Esophagus squamous epithelium (tissue), 5 donors: ENCODE measurements around the gene WDR1. TPM values are rescaled to one million over a fixed set of nuclear protein-coding genes. Genes with fewer than 3 reads are reported as not detected.

ENCODE experiments used
- DNase-seq: peaks from one replicate; lab custom pipeline; 2025; lab: John Stamatoyannopoulos, UW
- H3K27ac ChIP-seq, 4 donors: fragments of 200-600 bp; sonication (generic); one replicate each; pipeline ENCODE4 v1.5.1; 2016 to 2019; ENCODE audit warnings: mild to moderate bottlenecking in 1 of 4
- H3K27me3 ChIP-seq, 4 donors: fragments of 200-600 bp; sonication (generic); 1 replicate in 3 of 4; 2 replicates in 1 of 4; pipeline versions ENCODE4 v1.5.1 to v1.6.0; 2017 to 2021; ENCODE audit warnings: antibody characterized with exemption in 1 of 4
- H3K36me3 ChIP-seq, 3 donors: fragments of 200-600 bp; sonication (generic); one replicate each; pipeline ENCODE4 v1.5.1; 2016 to 2019
- H3K4me1 ChIP-seq, 3 donors: fragments of 200-600 bp; sonication (generic); one replicate each; pipeline ENCODE4 v1.5.1; 2017 to 2019
- H3K4me3 ChIP-seq, 4 donors: fragments of 200-600 bp; sonication (generic); 1 replicate in 3 of 4; 2 replicates in 1 of 4; pipeline ENCODE4 v1.5.1; 2016 to 2019; ENCODE audit warnings: mild to moderate bottlenecking in 2 of 4, moderate library complexity in 1 of 4
- H3K9me3 ChIP-seq, 3 donors: fragments of 200-600 bp; sonication (generic); one replicate each; pipeline ENCODE4 v1.5.1; 2016 to 2019
- POLR2A ChIP-seq, 4 donors: fragments of 450-650 bp; IDR thresholded peaks; one replicate each; pipeline ENCODE4 v1.6.1; 2017; ENCODE audit warnings: antibody characterized with exemption in 4 of 4, mild to moderate bottlenecking in 4 of 4, moderate library complexity in 3 of 4
- WGBS, 2 donors: methylation state at CpG; one replicate each; pipeline ENCODE4 v1.1.5; 2018; 5-methylcytosine and 5-hydroxymethylcytosine counted together
- intact Hi-C: fragments of 100-400 bp; cut with DNase I; formaldehyde crosslinking; loops from one replicate; pipeline ENCODE4 v1.15.0; 2022
- total RNA-seq, 4 donors: library from RNA; depleted of rRNA; stranded (reverse); fragments of >200 nt; gene quantifications; one replicate each; pipeline ENCODE4 v1.1.0, GENCODE V29; 2016
- TF ChIP-seq, protein P1 (sequence below), 6 experiments: fragments of 450-650 bp in 4 of 6; fragments of 200-600 bp in 2 of 6; sonication (generic) in 2 of 6; IDR thresholded peaks; one replicate each; pipeline ENCODE4 v1.5.1; 2016 to 2019; ENCODE audit warnings: antibody characterized with exemption in 6 of 6, mild to moderate bottlenecking in 4 of 6, moderate library complexity in 4 of 6
- donor health status: DM: yes; HTN: yes; CAD: no.

WDR1 gene
- total RNA-seq, 4 donors from 2014 or later, result 131 to 203 (median 171) TPM

DNA sequence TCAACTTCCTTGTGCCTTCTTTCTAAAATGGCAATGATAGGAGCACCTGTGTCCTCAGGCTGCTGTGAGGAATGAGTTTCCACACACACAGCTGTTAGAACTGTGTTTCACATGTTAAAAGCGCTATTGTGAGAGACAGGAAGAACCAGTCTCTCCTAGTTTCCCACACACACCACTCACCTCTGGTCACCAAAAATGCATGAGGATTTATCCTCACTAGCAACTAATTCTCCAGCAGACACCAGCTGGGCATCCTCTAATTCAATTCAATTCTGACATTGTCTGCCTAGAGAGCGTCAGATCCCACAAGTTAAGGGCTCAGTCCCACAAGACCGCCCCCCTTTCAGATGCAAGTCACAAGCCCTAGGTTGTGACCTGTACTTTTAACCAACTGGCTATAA is 66.3 kb downstream of the WDR1 start:
- Histone ChIP-seq H3K4me1 (peaks cover 5 to 51% (median 25%) of the 10 kb centered on the region in 3 donors), H3K9me3 (no peaks in the 10 kb centered on the region), H3K27me3 (no peaks in the 10 kb centered on the region), H3K4me3 (no peak overlapping the region), H3K36me3 (no peaks in the 10 kb centered on the region), H3K27ac (peak overlapping the region in 2 of 4 donors; percentile 23 to 33)
- intact Hi-C loops, result no loop called here
- no peak for DNase-seq
- TF ChIP-seq, protein P1, sequence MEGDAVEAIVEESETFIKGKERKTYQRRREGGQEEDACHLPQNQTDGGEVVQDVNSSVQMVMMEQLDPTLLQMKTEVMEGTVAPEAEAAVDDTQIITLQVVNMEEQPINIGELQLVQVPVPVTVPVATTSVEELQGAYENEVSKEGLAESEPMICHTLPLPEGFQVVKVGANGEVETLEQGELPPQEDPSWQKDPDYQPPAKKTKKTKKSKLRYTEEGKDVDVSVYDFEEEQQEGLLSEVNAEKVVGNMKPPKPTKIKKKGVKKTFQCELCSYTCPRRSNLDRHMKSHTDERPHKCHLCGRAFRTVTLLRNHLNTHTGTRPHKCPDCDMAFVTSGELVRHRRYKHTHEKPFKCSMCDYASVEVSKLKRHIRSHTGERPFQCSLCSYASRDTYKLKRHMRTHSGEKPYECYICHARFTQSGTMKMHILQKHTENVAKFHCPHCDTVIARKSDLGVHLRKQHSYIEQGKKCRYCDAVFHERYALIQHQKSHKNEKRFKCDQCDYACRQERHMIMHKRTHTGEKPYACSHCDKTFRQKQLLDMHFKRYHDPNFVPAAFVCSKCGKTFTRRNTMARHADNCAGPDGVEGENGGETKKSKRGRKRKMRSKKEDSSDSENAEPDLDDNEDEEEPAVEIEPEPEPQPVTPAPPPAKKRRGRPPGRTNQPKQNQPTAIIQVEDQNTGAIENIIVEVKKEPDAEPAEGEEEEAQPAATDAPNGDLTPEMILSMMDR (IDR thresholded peaks at IDR 0.05), result no peak
- TF ChIP-seq POLR2A (IDR thresholded peaks at IDR 0.05), result no peak
- 60 to 76% methylated on average over 3 of the region's 3 CpGs for whole genome bisulfite sequencing, 2 donors

DNA sequence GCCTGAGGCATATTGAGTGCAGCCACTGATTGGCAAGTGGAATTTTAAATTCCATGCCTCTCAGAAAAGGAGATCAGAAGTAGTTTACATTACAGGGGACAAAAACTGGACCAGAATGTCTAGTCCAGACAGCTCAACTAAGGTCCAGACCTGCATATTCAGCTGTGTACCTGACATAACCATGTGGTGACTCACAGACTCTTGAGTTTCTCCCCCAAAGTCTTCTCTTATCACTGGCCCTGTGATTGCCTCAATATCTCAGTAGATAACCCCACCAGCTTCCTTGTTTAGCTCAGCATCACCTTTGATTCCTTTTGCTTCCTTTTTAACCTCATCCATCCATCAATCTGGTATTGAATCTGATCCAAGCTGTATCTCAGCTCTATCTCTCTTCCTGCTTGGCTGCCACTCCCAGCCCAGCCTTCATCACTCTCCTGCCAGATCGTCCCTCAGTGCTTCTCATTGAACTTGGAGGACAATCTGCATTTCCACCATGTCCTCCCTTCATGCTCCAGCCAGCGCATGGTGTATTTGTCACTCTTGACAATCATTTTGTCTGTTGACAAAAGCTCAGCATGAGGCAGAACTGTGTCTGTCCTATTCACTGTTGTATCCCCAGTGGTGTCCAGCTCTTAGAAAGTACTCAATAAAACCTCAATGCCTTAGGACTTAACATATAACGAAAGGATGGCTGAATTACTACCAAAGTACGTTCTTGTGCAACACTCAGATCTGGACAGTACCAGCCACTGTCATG is 67.5 kb downstream of the WDR1 start:
- Histone ChIP-seq H3K4me1 (peaks cover 5 to 39% (median 13%) of the 10 kb centered on the region in 3 donors), H3K36me3 (no peaks in the 10 kb centered on the region), H3K4me3 (no peak overlapping the region), H3K9me3 (no peaks in the 10 kb centered on the region), H3K27me3 (no peaks in the 10 kb centered on the region), H3K27ac (no peak overlapping the region)
- intact Hi-C loops, result no loop called here
- 70 to 78% methylated on average over 4 of the region's 4 CpGs for WGBS, 2 donors
- no peak for DNase-seq
- TF ChIP-seq, protein P1 (IDR thresholded peaks at IDR 0.05), result no peak
- no peak for TF ChIP-seq POLR2A (IDR thresholded peaks at IDR 0.05)

DNA sequence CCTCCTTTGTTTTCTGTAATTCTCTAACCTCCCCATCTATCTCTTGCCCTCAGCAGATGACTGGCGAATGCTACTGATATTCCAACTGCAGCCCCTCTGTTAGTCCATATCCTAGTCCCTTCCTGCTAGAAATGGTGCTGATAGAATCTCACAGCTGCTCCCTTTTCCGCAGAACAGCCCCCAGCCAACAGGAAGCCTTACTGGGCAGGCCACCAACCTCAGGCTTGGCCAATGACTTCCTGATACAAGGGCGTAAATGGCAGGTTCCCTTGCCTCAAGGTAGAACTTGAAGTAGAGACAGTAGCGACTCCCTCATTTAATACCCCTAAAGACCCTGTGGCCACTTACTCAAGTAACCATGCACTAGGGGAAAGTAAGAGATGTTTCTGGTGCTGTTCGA is 68.6 kb downstream of the WDR1 start:
- 56 to 80% methylated on average over 1 to 4 of the region's 5 CpGs for WGBS, 2 donors
- TF ChIP-seq, protein P1 (IDR thresholded peaks at IDR 0.05), result no peak
- no peak for TF ChIP-seq POLR2A (IDR thresholded peaks at IDR 0.05)
- no peak overlapping the region for H3K27ac ChIP-seq
- H3K9me3 ChIP-seq, result peaks cover 0 to under 1% (median 0%) of the 10 kb centered on the region in 3 donors
- H3K4me3 ChIP-seq, result no peak overlapping the region
- H3K4me1 ChIP-seq, result peaks cover 5 to 35% (median 10%) of the 10 kb centered on the region in 3 donors
- intact Hi-C loops, result no loop called here
- DNase-seq, result no peak
- H3K36me3 ChIP-seq, result no peaks in the 10 kb centered on the region
- H3K27me3 ChIP-seq, result no peaks in the 10 kb centered on the region

DNA sequence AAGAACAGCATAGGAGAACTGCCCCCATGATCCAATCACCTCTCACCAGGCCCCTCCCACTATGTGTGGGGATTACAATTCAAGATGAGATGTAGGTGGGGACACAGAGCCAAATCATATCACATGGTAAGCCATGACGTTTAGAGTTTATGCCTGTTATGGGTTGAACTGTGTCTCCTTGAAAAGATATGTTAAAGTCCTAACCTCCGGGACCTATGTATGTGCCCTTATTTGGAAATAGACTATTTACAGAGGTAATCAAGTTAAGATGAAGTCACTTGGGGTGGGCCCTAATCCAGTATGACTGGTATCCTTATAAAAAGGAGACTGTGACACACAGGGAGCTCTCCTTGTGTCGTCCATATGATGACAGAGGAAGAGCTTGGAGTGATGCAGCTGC is 70.1 kb downstream of the WDR1 start:
- H3K36me3 ChIP-seq, result no peaks in the 10 kb centered on the region
- H3K9me3 ChIP-seq, result peaks cover 0 to 7% (median 0%) of the 10 kb centered on the region in 3 donors
- TF ChIP-seq POLR2A (IDR thresholded peaks at IDR 0.05), result no peak
- TF ChIP-seq, protein P1 (IDR thresholded peaks at IDR 0.05), result no peak
- no peaks in the 10 kb centered on the region for H3K27me3 ChIP-seq
- DNase-seq, result no peak
- 67 to 74% methylated on average over 3 of the region's 3 CpGs for WGBS, 2 donors
- H3K4me1 ChIP-seq, result peaks cover 5 to 28% (median 10%) of the 10 kb centered on the region in 3 donors
- intact Hi-C loops, result no loop called here
- no peak overlapping the region for H3K27ac ChIP-seq
- no peak overlapping the region for H3K4me3 ChIP-seq

DNA sequence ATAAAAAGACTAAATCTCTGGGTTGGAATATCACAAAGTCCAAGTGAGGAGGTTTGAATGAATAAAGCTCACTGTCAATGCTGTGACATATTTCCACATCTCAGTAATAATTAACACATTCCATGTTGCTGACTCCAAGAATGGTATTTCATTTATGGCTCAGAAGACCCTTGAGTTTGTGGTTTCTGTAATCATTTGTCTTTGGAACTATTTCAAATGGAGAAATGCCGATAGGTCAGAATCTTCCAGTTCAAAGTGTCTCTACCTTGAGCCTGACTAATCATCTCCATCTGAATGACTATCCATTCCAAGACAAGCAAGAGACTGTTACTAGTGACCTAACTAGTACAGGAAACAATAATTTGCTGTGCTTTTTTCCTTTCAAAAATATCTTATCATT is 71.1 kb downstream of the WDR1 start:
- no peak for DNase-seq
- no peak for TF ChIP-seq POLR2A (IDR thresholded peaks at IDR 0.05)
- TF ChIP-seq, protein P1 (IDR thresholded peaks at IDR 0.05), result no peak
- Histone ChIP-seq H3K36me3 (no peaks in the 10 kb centered on the region), H3K27ac (no peak overlapping the region), H3K9me3 (peaks cover 0 to 7% (median 0%) of the 10 kb centered on the region in 3 donors), H3K27me3 (no peaks in the 10 kb centered on the region), H3K4me1 (peaks cover 4 to 19% (median 5%) of the 10 kb centered on the region in 3 donors), H3K4me3 (no peak overlapping the region)
- intact Hi-C loops, result no loop called here
- WGBS, 2 donors, result 70 to 95% methylated on average over 1 of the region's 1 CpG
